Retinal pigment epithelial cell (primary cell): ENCODE measurements around the gene MYCBPAP.

Experiments
- DNase-seq: peaks from one replicate; pipeline ENCODE4 v3.0.0-alpha.2; 2010; ENCODE audit warnings: low read depth
- H3K4me3 ChIP-seq: 2 replicates; pipeline ENCODE4 v1.5.1; 2011; ENCODE audit warnings: mild to moderate bottlenecking, low read length, control low read depth, moderate library complexity
- TF ChIP-seq, protein P1 (sequence below): conservative IDR thresholded peaks from 2 replicates; pipeline ENCODE4 v1.5.1; 2011; ENCODE audit warnings: low read depth, low read length, control low read depth, inconsistent platforms

MYCBPAP gene, protein sequence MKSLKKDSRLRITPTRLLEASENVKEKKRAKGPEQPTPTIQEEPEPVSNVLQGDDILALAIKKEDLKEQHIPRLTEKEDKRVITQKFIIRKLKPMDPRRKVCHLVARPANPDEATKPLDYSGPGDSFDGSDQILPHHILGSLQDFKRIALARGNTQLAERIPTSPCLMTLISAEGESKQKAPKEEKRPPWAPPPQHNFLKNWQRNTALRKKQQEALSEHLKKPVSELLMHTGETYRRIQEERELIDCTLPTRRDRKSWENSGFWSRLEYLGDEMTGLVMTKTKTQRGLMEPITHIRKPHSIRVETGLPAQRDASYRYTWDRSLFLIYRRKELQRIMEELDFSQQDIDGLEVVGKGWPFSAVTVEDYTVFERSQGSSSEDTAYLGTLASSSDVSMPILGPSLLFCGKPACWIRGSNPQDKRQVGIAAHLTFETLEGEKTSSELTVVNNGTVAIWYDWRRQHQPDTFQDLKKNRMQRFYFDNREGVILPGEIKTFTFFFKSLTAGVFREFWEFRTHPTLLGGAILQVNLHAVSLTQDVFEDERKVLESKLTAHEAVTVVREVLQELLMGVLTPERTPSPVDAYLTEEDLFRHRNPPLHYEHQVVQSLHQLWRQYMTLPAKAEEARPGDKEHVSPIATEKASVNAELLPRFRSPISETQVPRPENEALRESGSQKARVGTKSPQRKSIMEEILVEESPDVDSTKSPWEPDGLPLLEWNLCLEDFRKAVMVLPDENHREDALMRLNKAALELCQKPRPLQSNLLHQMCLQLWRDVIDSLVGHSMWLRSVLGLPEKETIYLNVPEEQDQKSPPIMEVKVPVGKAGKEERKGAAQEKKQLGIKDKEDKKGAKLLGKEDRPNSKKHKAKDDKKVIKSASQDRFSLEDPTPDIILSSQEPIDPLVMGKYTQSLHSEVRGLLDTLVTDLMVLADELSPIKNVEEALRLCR

DNA sequence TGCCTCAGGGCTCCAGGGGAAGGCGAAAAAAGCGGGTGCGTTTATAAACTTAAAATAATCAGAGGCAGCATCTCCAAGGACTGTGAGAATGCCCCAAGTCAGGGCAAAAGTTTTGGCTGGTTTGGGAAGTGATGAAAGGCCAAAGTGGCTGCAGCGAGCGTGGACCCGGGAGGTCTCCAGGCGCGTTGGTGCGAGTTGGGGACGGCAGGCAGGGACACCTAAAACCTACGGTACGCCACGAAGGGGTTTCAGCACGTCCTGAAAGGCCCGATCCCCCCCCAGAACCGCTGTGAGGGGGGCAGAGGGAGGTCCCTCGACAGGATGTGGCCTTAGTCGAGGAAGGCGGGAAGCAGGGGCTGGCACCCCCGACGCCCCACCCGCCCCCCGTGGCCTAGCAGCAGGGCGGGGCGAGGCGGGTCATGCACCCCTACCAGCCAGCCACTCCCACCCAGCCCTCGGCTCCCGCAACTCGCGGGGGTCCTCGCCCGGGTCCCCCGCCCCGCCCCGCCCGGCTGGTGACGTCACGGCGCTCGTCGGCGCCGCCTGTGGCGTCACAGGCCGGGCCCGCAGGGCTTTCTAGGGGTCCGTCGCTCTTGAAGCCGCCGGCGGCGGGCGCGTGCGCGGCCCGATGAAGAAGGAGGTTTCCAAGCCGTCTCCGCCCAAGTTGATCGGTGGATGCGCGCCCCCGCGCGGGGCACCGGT lies at the start of gene MYCBPAP:
TSS of gene MYCBPAP (plus strand) at position 569 of the 702 bp plus-strand sequence. CDS start 236 bp downstream, outside the sequence.
- TF ChIP-seq, protein P1, sequence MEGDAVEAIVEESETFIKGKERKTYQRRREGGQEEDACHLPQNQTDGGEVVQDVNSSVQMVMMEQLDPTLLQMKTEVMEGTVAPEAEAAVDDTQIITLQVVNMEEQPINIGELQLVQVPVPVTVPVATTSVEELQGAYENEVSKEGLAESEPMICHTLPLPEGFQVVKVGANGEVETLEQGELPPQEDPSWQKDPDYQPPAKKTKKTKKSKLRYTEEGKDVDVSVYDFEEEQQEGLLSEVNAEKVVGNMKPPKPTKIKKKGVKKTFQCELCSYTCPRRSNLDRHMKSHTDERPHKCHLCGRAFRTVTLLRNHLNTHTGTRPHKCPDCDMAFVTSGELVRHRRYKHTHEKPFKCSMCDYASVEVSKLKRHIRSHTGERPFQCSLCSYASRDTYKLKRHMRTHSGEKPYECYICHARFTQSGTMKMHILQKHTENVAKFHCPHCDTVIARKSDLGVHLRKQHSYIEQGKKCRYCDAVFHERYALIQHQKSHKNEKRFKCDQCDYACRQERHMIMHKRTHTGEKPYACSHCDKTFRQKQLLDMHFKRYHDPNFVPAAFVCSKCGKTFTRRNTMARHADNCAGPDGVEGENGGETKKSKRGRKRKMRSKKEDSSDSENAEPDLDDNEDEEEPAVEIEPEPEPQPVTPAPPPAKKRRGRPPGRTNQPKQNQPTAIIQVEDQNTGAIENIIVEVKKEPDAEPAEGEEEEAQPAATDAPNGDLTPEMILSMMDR, result peak; percentile 23
- DNase-seq, result no peak
- peak within 1 kb of the TSS; percentile 54 for H3K4me3 ChIP-seq

DNA sequence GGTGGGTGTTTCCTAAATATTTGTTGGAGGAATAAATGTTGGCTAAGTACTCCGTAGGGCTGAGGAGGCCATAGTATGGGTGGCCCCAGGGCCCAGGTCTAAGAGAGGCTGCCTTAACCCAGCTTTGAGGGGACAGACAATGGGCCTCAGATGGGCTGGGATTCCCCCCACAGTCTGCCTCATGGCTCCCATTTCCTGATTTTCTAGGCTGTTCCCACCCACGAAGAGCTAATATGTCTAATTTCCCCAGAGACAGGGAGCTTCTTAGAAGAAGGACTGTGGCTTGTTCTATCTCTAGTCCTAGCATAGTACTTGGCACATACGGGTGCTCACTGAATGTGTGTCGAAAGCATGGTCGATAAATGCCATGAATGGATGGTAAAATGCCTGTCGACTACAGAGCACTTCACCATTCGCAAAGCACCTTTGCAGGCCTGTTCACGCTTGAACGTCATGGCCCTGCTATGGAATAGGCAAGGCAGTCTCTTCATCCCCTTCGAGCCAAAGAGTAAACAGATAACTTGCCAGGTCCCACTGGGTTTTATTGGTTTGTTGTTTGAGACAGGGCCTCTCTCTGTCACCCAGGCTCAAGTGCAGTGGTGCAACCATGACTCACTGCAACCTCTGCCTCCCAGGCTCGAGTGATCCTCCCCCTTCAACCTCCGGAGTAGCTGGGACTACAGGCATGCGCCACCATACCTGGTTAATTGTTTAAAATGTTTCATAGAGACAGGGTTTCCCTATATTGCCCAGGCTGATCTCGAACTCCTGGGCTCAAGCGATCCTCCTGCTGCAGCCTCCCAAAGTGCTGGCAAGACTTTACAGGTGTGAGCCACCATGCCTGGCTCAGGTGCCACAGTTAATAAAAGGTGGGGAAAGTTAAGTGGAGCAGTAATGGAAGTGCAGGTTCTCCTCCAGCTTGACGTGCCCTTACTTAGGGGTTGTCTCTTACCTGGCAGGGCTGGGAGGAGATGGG lies 49.2 kb upstream of the MYCBPAP start:
- no peak overlapping the region for H3K4me3 ChIP-seq
- no peak for DNase-seq
- TF ChIP-seq, protein P1, result no peak

DNA sequence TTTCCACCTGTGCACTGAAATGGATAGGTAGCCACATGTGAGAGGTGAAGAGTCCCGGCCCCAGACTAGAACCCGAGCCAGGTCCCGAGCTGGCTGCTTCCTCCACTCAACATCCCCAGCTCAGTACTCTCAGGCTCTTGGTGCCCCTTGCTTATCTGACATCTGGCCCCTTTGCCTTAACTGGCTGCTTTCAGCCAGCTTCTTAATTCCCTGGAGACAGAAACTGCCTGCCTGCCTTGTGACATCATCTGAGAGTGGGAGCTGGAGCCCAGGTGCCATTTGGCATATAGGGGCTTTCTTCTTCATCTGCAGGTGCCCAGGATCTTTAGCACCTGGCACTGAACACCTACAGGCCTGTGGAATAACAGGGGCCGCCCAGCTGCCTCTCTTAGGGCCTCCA lies 48.5 kb upstream of the MYCBPAP start:
- H3K4me3 ChIP-seq, result no peak overlapping the region
- TF ChIP-seq, protein P1, result no peak
- no peak for DNase-seq

DNA sequence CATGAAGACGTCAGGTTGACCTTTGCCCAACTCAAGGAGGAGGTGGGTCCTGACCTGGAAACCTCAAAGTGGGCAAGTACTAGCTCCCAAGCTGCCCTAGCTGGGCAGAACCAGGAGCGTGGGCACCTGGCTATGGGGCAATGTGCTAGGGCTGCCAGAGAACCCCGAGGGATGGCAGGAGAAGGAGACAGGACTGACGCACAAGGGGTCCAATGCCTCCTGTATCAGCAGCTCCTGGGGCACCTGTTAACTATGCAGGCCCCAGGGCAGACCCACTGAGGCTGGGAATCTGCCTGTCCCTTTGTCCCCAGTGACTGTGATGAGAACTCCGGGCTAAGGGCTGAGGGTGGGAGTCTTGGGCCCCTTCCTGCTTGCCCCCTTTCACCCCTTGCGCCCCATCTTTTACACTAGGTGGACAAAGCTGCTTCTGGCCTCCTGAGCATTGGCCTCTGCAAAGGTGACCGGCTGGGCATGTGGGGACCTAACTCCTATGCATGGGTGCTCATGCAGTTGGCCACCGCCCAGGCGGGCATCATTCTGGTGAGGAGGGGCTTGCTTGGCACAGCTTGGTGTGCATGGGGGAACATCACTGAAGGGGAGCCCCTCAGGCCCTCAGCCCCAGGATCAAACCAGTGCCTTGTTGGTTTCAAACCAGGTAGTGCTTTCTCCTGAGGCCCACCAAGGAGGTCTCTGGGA lies 47.3 kb upstream of the MYCBPAP start:
- no peak overlapping the region for H3K4me3 ChIP-seq
- DNase-seq, result no peak
- TF ChIP-seq, protein P1, result no peak

DNA sequence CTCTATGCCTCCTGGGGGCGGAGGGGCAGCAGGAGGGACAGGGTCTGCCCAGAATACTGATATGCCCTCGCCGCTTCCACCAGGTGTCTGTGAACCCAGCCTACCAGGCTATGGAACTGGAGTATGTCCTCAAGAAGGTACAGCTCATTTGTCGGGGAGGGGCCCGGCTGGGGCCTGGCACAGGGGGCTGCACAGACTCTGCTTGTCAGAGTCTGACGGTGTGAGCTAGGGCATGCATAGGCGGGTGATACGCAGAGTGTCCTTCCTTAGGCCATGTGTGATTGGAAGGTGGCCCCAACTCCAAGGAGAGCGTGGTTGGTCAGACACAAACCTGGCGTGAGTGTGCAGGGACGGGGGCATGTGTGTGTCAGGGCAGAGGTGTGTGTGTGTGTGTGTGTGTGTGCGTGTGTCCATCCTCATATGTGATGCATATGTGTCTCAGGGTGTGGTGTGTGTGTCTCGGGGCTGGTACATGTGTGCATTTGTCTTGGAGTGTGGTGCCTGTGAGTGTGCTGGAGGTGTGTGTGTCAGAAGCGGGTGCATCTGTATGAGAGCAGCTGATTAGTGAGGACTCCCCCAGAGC lies 46.6 kb upstream of the MYCBPAP start:
- no peak overlapping the region for H3K4me3 ChIP-seq
- DNase-seq, result no peak
- TF ChIP-seq, protein P1, result no peak
